ENCODE measurements around the gene METTL21A.
A peak's percentile ranks its signal among the peaks of the same experiment; 100 is the strongest.

Gene METTL21A

DNA sequence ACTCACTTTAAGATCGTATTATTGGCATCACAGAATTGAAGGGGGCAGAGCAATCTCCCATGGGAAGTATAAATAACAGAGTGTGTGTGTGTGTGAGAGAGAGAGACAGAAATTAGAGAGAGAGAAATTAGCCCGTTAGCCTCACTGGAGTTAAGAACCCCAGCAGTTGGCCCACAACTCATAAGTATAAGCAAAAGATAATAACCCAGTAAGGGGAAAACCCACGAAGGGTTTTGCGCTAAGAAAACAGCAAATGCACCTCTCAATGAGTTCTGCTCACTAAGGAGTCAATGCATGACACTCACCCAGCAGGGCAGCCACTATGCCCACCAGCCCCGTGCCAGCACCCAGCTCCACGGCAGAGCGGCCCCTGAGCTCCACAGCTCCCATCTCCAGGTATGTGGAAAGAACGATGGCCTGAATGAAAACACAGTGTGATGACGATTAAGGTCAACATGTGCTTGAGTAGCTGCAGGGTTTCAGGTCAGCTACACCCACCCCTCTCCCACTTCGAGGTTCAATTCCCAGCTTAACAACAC is 3.6 kb downstream of the METTL21A start:
- DNase-seq, result no peak

- peak; percentile 32 for DNase-seq
Observed at GRCh38 chr2:207619764-207620203, 5.4 kb downstream of the METTL21A start.

GRCh38 chr2:207617011-207617671 is 8.1 kb downstream of the METTL21A start:
- no peak for DNase-seq

GRCh38 chr2:207616185-207616584 is 9.0 kb downstream of the METTL21A start:
- DNase-seq, result no peak

DNA sequence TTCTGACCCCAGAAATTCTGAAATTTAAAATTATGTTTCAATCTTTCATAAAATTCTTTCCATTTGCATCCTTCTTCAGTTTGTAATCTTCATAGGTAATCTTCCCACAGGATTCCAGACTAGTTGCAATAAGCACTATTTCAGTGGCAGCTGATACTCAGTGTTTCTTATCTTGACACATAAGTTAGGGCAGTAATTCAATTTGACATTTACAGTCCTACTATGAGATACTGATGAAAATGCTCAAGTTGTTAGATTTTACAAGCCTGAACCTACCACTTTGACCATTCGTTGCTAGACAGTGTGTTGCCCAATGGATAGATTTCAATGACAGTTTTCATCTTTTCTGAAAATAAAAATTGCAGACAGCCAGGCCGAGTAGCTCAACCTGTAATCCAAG is 10.4 kb downstream of the METTL21A start:
- no peak for DNase-seq

GRCh38 chr2:207612714-207613113 is 12.5 kb downstream of the METTL21A start:
- DNase-seq, result no peak

GRCh38 chr2:207606829-207607228 is 18.4 kb downstream of the METTL21A start:
- no peak for DNase-seq

DNA sequence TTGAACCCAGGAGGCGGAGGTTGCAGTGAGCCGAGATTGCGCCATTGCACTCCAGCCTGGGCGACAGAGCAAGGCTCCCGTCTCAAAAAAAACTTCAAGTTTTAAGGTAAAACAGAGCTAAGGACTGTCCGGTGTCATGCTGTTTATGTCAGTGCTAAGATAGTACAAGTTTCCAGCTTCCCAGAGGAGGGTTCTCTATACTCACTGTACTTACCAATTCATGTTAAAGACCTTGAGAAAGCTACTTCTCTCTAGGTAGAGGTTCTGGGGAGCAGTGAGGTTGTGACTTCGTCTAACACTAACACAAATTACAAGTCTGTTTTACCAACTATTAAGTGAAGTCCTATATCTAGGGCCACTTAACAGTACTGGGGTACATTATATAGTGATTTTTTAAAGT is 18.8 kb downstream of the METTL21A start:
- DNase-seq, result no peak

- no peak for DNase-seq
Observed at GRCh38 chr2:207603486-207603885, 21.7 kb downstream of the METTL21A start.

- DNase-seq, result no peak
Observed at GRCh38 chr2:207601774-207602173, 23.4 kb downstream of the METTL21A start.

DNA sequence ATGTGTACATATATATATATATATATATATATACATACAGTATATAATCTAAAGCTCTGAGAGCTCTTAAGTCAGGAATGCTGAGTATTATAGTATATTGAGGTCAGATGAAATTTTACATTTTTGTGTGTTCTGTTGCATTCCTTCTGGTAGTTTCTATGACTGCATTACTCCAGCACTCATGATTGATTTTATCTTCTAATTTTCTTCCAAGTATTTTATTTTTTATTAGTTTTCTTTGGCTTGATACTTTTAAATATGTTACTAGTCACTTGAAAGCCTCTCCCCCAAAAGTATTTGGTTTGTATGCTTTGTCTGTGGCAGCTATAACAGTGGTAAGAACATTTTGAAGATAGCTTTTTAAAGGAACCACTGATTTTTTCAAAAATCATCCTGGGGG is 25.0 kb downstream of the METTL21A start:
- DNase-seq, result no peak

GRCh38 chr2:207599636-207600035 is 25.6 kb downstream of the METTL21A start:
- no peak for DNase-seq

DNA sequence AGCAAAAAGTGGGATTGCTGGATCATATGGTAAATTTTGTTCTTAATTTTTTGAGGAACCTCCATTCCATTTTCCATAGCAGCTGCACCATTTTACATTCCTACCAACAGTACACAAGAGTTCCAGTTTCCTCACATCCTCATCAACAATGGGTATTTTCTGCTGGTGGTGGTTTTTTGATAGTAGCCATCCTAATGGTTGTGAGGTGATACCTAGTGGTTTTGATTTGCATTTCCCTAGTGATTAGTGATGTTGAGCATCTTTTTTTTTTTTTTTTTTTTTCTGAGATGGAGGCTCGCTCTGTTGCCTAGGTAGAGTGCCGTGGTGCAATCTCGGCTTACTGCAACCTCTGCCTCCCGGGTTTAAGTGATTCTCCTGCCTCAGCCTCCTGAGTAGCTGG is 30.5 kb downstream of the METTL21A start:
- DNase-seq, result no peak

GRCh38 chr2:207594264-207594663 is 30.9 kb downstream of the METTL21A start:
- DNase-seq, result no peak

DNA sequence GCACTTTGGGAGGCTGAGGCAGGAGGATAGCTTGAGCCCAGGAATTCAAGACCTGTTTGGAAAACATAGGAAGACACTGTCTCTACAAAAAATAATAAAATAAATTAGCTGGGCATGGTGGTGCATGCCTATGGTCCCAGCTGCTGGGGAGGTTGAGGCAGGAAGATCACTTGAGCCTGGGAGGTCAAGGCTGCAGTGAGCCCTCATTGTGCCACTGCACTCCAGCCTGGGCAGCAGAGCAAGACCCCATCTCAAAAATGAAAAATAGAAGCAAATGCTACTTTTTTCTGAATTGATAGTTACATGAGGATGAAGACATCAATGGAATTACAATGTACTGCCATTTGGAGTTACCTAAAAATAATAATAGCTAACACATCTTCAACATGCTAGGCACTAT is 31.9 kb downstream of the METTL21A start:
- DNase-seq, result no peak

DNA sequence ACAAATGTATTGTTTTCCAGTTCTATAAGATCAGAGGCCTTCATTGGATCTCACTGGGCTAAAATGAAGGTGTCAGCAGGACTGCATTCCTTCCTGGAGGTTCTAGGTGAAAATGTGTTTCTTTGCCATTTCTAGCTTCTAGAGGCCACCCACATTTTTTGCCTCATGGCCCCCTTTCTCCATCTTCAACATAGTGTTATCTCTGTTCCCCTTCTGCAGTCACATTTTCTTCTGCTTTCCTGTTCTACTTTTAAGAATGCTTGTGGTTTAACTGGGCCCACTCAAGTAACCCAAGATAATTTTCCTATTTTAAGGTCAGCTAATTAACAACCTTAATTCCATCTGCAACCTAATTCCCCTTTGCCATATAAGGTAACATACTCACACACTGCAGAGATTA is 36.1 kb downstream of the METTL21A start:
- DNase-seq, result no peak

GRCh38 chr2:207587305-207587704 is 37.9 kb downstream of the METTL21A start:
- DNase-seq, result no peak

GRCh38 chr2:207584952-207585351 is 40.2 kb downstream of the METTL21A start:
- DNase-seq, result no peak

- no peak for DNase-seq
Observed at GRCh38 chr2:207571370-207571769, 53.8 kb downstream of the METTL21A start.

DNA sequence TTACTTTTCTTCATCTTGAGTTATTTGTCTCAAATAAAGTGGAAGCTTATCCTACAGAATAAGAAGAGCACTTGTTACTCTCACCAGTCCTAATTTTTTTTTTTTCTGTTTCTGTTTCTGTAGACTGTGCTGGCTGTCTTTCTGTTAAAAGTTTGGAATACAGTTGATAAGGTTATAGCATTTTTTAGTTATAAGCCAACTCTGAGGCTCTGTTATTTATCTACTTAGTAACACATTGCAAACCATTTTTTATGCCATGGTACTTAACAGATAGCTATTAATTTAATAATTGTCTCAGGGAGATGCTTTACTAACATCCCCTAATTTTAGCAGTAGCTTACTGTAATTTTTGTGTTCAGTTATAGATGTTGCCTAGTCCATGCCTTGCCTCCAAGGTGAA is 57.5 kb downstream of the METTL21A start:
- DNase-seq, result no peak

DNA sequence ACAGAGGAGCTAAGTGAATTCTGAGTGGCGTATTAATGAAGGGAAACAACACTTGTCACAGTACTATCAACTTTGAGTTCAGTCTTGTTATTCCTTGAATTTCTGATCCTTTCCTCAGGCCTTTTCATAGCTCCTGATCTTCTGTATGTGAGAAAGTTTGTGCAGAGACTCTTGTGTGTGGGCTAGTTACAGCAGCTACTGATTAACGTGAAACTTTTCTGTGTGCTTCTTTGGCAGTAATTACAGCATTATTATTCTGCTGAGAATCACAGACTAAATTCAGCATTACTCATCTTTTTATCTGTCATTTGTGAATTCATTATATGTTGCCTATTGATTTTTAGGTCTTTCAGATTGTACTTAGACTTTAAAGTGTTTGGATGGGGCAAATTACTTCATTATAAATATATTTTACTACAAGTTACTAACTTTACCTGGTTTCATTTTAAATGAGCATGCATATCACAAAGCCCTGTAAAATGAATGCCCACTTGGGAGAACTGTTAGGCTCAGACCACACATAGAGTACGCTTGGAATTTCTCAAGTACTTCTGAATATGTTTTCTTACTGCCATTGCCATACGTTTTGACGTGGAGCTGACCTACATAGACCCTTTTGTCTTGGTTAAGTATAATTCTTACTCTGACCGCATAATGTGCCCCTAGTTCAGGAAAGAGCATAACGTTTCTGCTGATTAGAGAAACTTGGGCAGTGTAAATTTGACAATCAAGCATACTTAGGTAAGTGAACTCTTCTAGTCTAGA is 59.3 kb downstream of the METTL21A start:
- no peak for DNase-seq

All from CD4-positive, alpha-beta T cell treated with Interleukin-15 for 1 hour (primary cell).